HG02623 (cell line): ENCODE measurements around the gene MYBBP1A.
A peak's percentile ranks its signal among the peaks of the same experiment; 100 is the strongest.

ENCODE experiments used
- ATAC-seq: cut with Tn5 transposase; IDR thresholded peaks from one replicate; pipeline ENCODE4 v1.9.1; 2021; ENCODE audit warnings: moderate library complexity; ENCODE audit not compliant: unreplicated experiment

Gene MYBBP1A

GRCh38 chr17:4573669-4574068 is 18.5 kb upstream of the MYBBP1A start:
- ATAC-seq, result no peak

- no peak for ATAC-seq
Measured at GRCh38 chr17:4573115-4573514, 17.9 kb upstream of the MYBBP1A start.

GRCh38 chr17:4572131-4572530 is 16.9 kb upstream of the MYBBP1A start:
- ATAC-seq, result no peak

GRCh38 chr17:4569591-4569990 is 14.4 kb upstream of the MYBBP1A start:
- ATAC-seq, result no peak

GRCh38 chr17:4566785-4567184 is 11.6 kb upstream of the MYBBP1A start:
- no peak for ATAC-seq

GRCh38 chr17:4565209-4566141 is 10.3 kb upstream of the MYBBP1A start:
- ATAC-seq, result no peak

- no peak for ATAC-seq
Measured at GRCh38 chr17:4562015-4562969, 7.1 kb upstream of the MYBBP1A start.

- no peak for ATAC-seq
Measured at GRCh38 chr17:4560837-4561256, 5.7 kb upstream of the MYBBP1A start.

GRCh38 chr17:4560421-4560820 is 5.2 kb upstream of the MYBBP1A start, which contains the start of gene GGT6:
Gene GGT6, minus strand, starts transcription at chr17:4560577. Its CDS starts 56 bp downstream, at chr17:4560521.
- ATAC-seq, result no peak

GRCh38 chr17:4559966-4560365 is 4.8 kb upstream of the MYBBP1A start:
- no peak for ATAC-seq

GRCh38 chr17:4559139-4559791 is 4.1 kb upstream of the MYBBP1A start:
- ATAC-seq, result no peak

GRCh38 chr17:4558347-4558971 is 3.3 kb upstream of the MYBBP1A start:
- no peak for ATAC-seq

GRCh38 chr17:4557626-4558346 is 2.6 kb upstream of the MYBBP1A start:
- ATAC-seq, result no peak

- ATAC-seq, result no peak
Measured at GRCh38 chr17:4556996-4557395, 1.8 kb upstream of the MYBBP1A start.

- ATAC-seq, result no peak
Measured at GRCh38 chr17:4555873-4556759, 932 bp upstream of the MYBBP1A start.

- ATAC-seq, result peak; percentile 8
Measured at GRCh38 chr17:4554441-4554996, 665 bp downstream of the MYBBP1A start.

GRCh38 chr17:4553669-4554068 is 1.5 kb downstream of the MYBBP1A start:
- no peak for ATAC-seq

- no peak for ATAC-seq
Measured at GRCh38 chr17:4551796-4552525, 3.2 kb downstream of the MYBBP1A start.
